GM12865 (cell line): Measurements from ENCODE around the gene RHBG.

ENCODE experiments used
- DNase-seq: peaks from one replicate; pipeline ENCODE4 v3.0.0; 2010; ENCODE audit warnings: low read depth
- H3K4me3 ChIP-seq: 2 replicates; pipeline ENCODE4 v1.5.1; 2011; ENCODE audit warnings: mild to moderate bottlenecking, low read depth, low read length, control low read depth
- CTCF ChIP-seq: IDR thresholded peaks from 2 replicates; pipeline ENCODE4 v1.5.1; 2011; ENCODE audit warnings: low read length, control low read depth, low read depth, inconsistent platforms; ENCODE audit not compliant: insufficient read depth; ENCODE audit errors: missing control alignments

The RHBG gene

GRCh38 chr1:156409439-156409838, 40.4 kb downstream of the RHBG start:
- H3K4me3 ChIP-seq, result no peak overlapping the region
- no peak for TF ChIP-seq CTCF
- DNase-seq, result no peak

GRCh38 chr1:156410238-156410637, 41.2 kb downstream of the RHBG start:
- DNase-seq, result no peak
- no peak overlapping the region for H3K4me3 ChIP-seq
- no peak for TF ChIP-seq CTCF

- H3K4me3 ChIP-seq, result no peak overlapping the region
- no peak for DNase-seq
- no peak for TF ChIP-seq CTCF
Measured at GRCh38 chr1:156410740-156411139, 41.7 kb downstream of the RHBG start.

GRCh38 chr1:156412653-156413321, 43.8 kb downstream of the RHBG start:
- no peak for DNase-seq
- TF ChIP-seq CTCF, result no peak
- no peak overlapping the region for H3K4me3 ChIP-seq

GRCh38 chr1:156413391-156414246, 44.6 kb downstream of the RHBG start:
- no peak for TF ChIP-seq CTCF
- H3K4me3 ChIP-seq, result no peak overlapping the region
- DNase-seq, result no peak

- TF ChIP-seq CTCF, result no peak
- no peak overlapping the region for H3K4me3 ChIP-seq
- no peak for DNase-seq
Measured at GRCh38 chr1:156414461-156415064, 45.6 kb downstream of the RHBG start.

- no peak for TF ChIP-seq CTCF
- DNase-seq, result no peak
- H3K4me3 ChIP-seq, result no peak overlapping the region
Measured at GRCh38 chr1:156416993-156417392, 48.0 kb downstream of the RHBG start.
